DMS79 treated with DMSO at 0.1 percent for 48 hours (cell line): ENCODE data around the gene PPP1R2.
"Not testable (repeated sequence)": the region's sequence is repeated elsewhere in the genome, so short reads cannot be mapped to it uniquely, and the experiment has no call there.

ENCODE experiments used
- DNase-seq: peaks from one replicate; lab custom pipeline; 2025; lab: John Stamatoyannopoulos, UW

The PPP1R2 gene

DNA sequence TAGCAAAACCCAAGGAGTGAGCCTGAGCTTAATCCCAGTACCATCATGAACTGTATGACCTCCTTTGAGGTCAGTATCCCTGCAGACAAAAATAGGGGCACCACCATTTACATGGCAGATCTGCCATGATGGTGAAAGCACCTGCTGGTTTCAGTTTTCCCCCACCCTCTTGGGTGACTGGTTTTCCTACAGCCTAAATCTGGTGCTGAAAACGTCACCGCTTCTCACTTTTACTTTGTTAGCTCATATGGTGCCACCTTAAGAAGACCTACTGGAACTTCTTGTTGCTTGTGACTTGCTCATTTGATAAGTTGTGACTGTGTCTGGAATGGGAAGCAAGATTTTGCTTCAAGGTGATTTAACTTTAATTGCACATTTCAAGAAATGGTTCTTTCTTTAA lies 5.1 kb downstream of the PPP1R2 start:
- no peak for DNase-seq

DNA sequence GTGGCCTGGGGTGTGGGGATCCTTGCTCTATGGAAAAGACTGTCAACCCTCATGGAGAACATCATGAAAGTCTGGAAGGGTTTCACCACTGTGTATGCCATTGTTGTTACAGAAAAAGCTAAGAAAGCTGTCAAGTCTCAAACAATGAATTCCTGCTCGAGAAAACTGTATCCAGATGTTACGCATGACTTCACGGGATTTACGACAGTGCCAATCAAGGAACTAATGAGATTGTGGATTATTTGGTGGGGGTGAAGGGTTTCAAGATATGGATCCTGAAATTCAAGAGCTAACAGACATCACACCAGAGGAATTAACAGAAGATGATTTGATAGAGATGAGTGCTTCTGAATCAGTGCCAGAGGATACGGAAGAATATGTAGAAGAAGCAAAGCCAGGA lies 7.8 kb downstream of the PPP1R2 start:
- no peak for DNase-seq

DNA sequence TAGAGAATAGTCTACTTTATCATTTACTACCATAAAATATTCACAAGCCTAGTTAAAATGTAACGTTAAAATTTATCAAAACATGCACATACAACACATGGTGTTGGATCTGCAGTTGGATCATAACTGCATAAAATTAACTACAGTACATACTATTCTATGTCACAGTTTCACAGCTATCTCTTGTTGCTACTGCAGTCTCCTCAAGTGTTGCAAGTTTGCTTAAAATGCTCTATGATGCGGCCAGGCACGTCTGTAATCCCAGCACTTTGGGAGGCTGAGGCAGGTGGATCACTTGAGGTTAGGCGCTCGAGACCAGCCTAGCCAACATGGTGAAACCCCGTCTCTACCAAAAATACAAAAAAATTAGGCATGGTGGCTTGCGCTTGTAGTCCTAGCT lies 10.3 kb downstream of the PPP1R2 start:
- DNase-seq = no peak

DNA sequence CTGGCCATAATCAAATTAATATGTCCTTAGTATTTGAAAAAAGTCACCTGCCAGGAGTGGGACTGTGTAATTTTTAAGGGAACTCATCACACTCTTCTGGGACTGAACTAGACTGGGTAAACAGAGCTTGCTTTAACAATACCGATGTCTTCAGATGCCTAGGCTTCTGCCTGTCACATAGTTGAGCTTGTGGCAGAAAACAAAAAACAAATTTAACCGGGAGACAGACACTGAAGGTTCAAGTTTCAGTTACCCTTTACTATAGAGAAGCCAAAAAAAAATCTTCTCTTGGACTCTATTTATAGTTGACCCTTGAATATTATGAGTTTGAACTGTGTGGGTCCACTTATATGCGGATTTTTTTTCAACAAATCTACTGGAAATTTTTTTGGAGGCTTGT lies 10.8 kb downstream of the PPP1R2 start:
- no peak for DNase-seq

DNA sequence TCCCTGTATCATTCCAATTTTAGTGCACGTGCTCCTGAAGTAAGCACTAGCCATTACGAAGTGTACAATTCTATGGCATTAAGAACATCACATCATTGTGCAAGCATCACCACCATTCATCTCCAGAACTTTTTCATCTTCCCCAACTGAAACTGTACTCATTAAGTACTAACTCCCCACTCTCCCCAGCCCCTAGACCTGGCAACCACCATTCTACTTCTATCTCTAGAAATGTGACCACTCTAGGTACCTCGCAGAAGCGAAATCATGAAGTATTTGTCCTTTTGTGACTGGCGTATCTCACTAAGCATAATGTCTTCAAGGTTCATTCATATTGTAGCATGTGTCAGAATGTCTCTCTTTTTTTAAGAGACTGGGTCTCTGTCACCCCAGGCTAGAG lies 11.4 kb downstream of the PPP1R2 start:
- DNase-seq = no peak

DNA sequence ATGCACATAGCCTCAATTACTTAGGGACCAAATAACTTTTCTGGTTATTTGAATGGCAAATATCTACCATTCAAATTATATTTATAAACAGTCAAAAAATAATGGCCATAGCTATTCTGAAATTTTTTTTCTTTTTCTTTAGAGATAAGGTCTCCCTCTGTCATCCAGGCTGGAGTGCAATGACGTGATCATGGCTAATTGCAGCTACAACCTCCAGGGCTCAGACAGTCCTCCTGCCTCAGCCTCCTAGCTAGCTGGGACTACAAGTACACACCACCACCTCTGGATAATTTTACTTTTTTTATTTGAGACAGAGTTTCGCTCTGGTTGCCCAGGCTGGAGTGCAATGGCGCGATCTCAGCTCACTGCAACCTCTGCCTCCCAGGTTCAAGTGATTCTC lies 16.6 kb downstream of the PPP1R2 start:
- DNase-seq = no peak

DNA sequence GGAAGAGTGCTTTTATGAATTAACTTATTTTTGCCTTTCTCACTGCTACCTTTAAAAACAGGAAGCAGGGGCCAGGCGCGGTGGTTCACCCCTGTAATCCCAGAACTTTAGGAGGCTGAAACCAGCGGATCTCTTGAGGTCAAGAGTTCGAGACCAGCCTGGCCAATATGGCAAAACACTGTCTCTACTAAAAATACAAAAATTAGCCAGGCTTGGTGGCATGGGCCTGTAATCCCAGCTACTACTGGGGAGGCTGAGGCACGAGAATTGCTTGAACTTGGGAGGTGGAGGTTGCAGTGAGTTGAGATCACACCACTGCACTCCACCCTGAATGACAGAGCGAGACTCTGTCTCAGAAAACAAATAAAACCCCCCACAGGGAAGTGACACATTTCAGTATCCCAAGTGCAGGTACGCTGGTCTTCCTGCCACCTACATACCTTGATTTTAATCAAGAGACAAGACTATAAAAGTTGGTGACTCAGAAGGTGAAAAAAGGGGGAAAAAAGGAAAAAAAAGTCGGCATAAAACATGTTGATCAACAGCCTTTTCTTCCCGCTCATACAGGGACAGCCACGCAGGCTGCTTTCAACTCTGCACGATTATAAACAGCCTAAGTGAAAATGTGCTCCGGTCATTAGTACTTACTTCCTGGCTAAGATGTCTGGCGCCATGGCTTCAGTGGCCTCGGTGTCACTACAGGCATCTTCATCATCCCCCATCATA lies 18.8 kb downstream of the PPP1R2 start:
- DNase-seq = no peak

DNA sequence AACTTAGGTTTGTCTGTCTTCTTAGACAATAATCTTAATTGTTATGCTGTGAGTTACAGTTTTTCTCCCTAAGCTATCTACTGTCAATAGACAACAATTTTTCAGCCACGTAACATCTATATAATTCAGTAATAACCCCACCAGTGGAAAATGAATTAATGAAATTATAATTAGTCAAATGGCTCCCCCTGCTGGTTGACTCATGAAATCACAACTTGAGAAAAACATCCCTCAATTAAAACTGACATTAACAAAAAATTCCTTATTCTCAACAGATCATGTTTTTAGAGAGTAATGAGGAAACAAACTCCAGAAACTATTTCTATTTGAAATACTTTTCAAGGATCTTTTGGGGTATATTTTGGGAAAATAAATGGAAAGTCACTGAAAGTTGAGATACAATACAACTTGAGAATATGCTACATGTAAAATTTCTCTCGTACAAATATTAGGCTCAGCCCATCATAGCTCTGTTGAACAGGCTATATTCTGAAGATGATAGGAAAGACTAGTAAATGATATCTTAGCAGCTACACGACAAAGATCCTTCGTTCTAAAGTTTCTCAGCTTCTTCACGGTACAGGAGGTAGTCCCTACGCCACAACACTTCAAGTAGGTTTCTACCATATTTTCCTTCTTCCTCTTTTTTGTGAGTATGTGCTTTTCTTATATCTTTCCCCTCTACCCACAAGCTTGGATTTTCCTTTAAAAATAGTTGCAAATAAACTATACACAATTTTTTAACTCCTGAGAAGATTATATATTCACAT lies 20.7 kb downstream of the PPP1R2 start:
- DNase-seq = peak; percentile 74

DNA sequence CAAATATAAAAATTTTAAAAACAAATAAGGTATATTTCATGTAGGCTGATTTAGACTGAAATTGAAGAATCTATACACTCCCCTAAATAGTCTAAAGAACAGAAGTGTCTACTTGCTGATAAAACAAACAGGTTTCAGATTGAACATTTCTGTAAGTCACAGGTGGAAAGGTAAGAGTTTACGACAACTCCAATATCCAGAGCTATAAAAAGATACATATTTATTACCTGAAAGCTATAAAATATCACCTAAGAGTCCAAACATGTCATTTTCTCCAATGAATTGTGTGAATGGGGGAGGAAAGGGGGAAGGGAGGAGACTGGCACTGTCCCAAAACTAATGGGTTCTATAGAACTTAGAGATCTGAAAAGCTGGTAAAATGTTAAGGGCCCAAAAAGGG lies 26.1 kb downstream of the PPP1R2 start:
- no peak for DNase-seq

DNA sequence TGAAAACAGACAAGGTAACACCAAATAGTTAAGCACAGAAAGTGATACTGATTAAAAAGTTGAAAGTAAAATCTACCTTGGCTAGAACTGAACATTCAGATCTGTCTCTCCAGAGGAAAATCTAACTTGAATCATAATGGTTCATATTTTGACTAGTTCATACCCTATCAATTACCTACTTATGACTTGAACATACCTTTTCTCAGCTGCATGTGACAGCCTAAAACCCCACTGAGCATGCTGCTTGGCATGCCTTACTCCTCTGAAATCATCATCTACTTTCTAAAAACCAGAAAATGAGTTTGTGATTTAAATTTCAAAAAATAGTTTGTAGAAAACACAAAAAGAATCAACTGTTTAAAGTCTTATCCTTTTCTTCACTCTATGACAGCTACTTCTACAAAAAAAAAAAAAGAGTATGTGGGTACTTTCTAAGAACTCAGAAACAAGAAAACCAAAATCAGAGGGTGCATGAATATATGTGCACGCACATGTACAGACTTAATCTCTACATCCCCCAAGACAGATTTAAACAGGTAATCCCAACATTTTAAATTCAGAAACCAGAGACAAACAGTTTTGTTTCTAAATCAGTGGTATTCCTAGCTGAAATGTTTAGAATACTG lies 28.4 kb downstream of the PPP1R2 start:
- DNase-seq = not testable (repeated sequence)

DNA sequence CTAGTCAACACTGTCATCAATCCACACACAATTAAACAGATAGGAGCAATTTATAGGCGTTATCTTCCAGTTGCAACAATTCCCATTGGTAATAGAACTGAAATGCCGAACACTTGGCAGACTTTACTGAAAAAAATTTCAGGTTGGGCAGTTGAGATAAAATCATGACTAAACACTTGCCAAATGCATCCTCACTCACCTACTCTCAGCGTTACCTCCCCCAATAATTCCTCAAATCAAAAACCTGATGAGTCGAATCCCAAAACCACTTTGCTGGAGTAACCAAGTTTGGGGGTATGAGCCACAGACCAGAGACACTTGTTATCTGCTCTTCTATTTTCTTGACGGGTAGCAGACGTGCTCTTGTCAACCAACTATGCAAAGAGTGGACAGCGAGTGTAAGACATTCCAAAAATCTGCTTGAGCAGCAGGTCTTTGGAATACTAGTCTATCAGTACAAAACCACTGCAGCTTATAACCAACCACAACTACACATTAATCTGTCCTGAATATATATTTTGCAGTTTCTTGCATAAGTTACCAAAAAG lies 30.3 kb downstream of the PPP1R2 start:
- no peak for DNase-seq

DNA sequence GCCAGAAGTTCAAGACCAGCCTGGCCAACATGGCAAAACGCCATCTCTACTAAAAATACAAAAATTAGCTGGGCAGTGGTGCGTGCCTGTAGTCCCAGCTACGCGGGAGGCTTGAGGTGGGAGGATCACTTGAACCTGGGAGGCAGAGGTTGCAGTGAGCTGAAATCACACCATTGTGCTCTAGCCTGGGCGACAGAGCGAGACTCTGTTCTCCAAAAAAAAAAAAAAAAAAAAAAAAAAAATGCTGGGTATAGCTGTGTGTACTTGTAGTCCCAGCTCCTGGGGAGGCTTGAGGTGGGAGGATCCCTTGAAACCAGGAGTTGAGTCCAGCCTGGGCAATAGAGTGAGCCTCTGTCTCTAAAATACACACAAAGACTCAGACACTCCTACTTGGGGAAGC lies 32.0 kb downstream of the PPP1R2 start:
- no peak for DNase-seq

DNA sequence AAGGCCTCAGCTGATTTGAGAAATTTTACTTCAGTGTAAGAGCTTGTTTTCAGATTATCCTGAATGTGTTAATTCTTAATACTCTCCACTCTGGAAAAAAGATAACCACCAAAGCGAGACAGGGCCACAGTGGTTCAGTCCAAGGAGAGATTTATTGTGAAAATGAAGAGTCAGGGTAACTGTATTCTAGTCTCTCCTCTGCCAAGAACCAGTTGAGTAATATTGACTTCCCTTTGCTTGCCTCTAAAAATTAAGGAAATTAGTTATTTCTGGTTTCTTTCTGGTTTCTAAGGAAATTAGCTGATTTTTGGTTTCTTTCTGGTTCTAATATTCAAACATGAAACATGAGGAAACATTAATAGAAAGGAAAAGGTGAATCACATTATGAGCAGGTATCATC lies 34.9 kb downstream of the PPP1R2 start:
- DNase-seq = no peak

DNA sequence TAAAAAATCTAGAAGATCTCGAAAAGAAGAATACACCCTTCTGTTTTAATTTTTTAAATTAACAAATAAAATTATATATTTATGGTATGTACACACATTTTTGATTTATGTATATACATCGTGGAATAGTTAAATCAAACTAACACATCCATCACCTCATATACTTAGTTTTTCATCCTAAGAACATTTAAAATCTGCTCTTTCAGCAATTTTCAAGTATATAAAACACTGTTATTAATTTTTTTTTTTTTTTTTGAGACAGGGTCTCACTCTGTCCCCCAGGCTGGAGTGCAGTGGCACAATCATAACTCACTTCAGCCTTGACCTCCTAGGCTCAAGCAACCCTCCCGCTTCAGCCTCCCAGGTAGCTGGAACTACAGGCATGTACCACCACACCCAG lies 67.5 kb downstream of the PPP1R2 start:
- no peak for DNase-seq

DNA sequence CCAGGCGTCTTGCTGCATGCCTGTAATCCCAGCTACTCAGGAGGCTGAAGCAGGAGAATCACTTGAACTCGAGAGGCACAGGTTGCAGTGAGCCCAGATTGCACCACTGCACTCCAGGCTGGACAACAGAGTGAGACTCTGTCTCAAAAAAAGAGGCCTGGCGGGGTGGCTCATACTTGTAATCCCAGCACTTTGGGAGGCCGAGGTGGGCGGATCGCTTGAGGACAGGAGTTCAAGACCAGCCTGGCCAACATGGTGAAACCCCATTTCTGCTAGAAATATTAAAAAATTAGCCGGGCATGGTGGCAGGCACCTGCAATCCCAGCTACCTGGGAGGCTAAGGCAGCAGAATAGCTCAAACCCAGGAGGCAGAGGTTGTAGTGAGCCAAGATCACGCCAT lies 68.0 kb downstream of the PPP1R2 start:
- DNase-seq = not testable (repeated sequence)

DNA sequence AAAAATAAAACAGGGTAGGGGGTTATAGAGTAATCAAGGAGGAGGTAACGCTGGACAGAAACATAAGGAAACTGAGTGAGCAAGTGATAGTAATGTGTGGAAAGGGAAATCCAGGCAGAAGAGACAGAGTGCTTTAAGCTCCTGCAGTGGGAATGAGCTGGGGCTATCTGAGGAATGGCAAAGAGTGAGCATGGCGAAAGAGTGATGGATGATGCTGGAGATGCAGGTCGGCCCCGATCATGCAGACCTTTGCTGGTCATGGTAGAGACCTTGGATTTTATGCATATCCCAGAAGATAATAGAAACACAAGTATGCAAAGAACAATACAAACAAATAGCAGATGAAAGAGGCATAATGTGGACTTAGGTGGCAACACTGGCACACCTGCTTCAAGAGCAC lies 74.3 kb downstream of the PPP1R2 start:
- no peak for DNase-seq

DNA sequence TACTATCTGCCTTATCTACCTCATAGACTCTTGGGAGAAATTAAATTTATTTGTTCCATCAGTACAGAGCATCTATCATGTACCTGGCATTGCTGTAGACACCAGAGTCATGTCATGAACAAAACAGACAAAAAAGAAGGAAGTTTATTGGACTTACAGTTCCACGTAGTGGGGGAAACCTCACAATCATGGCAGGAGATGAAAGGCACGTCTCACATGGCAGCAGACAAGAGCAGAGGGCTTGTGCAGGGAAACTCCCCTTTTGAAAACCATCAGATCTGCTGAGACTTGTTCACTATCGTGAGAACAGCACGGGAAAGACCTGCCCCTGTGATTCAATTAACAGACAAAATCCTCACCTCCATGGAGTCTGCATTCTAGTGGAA lies 74.7 kb downstream of the PPP1R2 start:
- DNase-seq = no peak

DNA sequence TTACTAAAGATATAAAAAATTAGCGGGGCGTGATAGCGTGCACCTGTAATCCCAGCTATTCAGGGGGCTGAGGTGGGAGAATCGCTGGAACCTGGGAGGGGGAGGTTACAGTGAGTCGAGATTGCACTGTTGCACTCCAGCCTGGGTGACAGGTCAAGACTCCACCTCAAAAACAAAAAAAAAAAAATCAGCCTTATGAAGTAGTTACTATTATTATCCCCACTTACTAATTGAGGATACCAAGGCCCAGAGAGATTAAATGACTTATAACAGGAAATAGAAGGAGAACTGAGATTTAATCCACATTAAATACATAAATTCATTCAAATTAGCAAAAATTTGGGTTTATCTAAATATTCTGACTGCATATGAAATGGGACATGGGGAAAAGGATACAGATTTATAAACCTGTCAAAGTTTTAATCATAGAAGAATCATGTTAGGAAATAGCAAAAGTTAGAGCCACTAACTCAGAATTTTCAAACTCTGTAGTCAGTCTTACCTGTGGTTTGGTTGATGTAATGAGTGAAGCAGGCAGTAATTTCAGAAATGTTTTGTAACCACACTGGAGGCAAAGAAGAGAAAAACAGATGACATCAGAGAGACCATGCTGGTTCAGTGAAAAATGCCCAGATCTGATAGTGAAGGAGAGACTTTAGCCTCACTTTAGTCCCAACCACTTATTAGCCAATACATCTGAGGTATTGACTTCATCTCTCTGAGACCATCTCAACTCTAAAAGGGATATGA lies 75.3 kb downstream of the PPP1R2 start:
- DNase-seq = no peak

DNA sequence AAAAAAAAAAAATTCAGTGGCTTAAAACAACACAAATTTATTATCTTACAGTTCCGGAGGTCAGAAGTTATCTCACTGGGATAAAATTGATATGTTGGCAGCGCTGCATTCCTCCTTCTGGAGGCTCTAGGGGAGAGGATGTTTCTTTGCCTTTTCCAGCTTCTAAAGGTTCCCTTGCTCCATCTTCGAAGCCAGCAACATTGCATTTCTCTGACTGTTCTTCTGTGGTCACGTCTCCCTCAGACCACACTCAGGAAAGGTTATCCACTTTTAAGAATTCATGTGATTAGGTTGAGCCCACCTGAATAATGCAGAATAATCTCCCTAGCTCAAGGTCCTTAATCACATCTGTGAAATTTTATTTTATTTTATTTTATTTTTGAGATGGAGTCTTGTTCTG lies 76.9 kb downstream of the PPP1R2 start:
- DNase-seq = no peak
